Esophagus squamous epithelium (tissue), 4 donors: ENCODE data around the gene CHRM2.

Experiments used
- CTCF ChIP-seq, 6 experiments: fragments of 450-650 bp in 4 of 6; fragments of 200-600 bp in 2 of 6; sonication (generic) in 2 of 6; IDR thresholded peaks; one replicate each; pipeline ENCODE4 v1.5.1; 2016 to 2019; ENCODE audit warnings: antibody characterized with exemption in 6 of 6, mild to moderate bottlenecking in 4 of 6, moderate library complexity in 4 of 6
- POLR2A ChIP-seq, 4 donors: fragments of 450-650 bp; IDR thresholded peaks; one replicate each; pipeline ENCODE4 v1.6.1; 2017; ENCODE audit warnings: antibody characterized with exemption in 4 of 4, mild to moderate bottlenecking in 4 of 4, moderate library complexity in 3 of 4

DNA sequence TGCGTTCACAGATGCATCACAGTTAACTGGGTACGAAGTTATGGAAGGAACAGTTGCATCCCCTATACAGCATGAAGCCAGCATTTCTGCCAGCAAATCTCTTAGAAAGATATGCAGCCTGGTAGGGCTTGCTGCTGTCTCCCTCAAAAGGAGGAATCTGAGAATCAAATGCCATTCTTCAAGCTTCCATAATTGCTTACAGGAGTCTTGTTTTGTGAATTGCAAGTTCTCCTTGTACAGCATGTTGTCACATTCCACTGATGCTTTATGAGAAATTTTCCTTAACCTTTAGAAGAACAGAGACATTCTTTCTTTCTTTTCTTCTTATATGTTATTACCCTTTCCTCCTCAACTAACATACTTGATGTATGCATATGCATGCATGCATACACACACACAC, 134.6 kb downstream of the CHRM2 start:
- TF ChIP-seq POLR2A (IDR thresholded peaks at IDR 0.05), result no peak
- no peak for TF ChIP-seq CTCF (IDR thresholded peaks at IDR 0.05)
